CD14-positive monocyte (primary cell): ENCODE data around the gene HOGA1. TPM values are rescaled to one million over a fixed set of nuclear protein-coding genes. Genes with fewer than 3 reads are reported as not detected.
"Not testable (repeated sequence)": the region's sequence is repeated elsewhere in the genome, so short reads cannot be mapped to it uniquely, and the experiment has no call there.

Experiments
- DNase-seq, 3 donors: peaks; one replicate each; pipeline ENCODE4 v3.0.0-alpha.2; 2011 to 2022
- H2AFZ ChIP-seq: 2 replicates; pipeline ENCODE4 v1.6.0; 2012; ENCODE audit warnings: mild to moderate bottlenecking, low read depth, low read length, inconsistent platforms; ENCODE audit not compliant: insufficient read depth, poor library complexity, severe bottlenecking
- H3K27ac ChIP-seq, 2 donors: 1 replicate in 1 of 2; 2 replicates in 1 of 2; pipeline ENCODE4 v1.5.1; 2012 to 2013; ENCODE audit warnings: low read length in 2 of 2, control low read depth in 1 of 2, inconsistent platforms in 1 of 2, low read depth in 1 of 2, mild to moderate bottlenecking in 1 of 2
- H3K27me3 ChIP-seq, 2 donors: one replicate each; pipeline versions ENCODE4 v1.6.0 to v1.6.1; 2011 to 2013; ENCODE audit warnings: low read length in 2 of 2; ENCODE audit not compliant: control insufficient read depth in 2 of 2, insufficient read depth in 2 of 2
- H3K36me3 ChIP-seq, 2 donors: replicated peaks in 1 of 2; 1 replicate in 1 of 2; 2 replicates in 1 of 2; pipeline versions ENCODE4 v1.5.1 to v1.6.1; 2012 to 2013; ENCODE audit warnings: low read length in 2 of 2, control low read depth in 1 of 2, inconsistent platforms in 1 of 2, mild to moderate bottlenecking in 1 of 2; ENCODE audit not compliant: insufficient read depth in 2 of 2, control insufficient read depth in 1 of 2
- H3K4me1 ChIP-seq, 2 donors: 1 replicate in 1 of 2; 2 replicates in 1 of 2; pipeline versions ENCODE4 v1.5.1 to v1.6.1; 2012 to 2013; ENCODE audit warnings: low read length in 2 of 2, control low read depth in 1 of 2, inconsistent platforms in 1 of 2, mild to moderate bottlenecking in 1 of 2, moderate library complexity in 1 of 2; ENCODE audit not compliant: insufficient read depth in 2 of 2, control insufficient read depth in 1 of 2
- H3K4me2 ChIP-seq: replicated peaks from 2 replicates; pipeline ENCODE3; 2012; ENCODE audit warnings: low read length, moderate library complexity, mild to moderate bottlenecking; ENCODE audit not compliant: poor library complexity, severe bottlenecking; ENCODE audit errors: extremely low read depth
- H3K4me3 ChIP-seq, 3 experiments: fragments of 200-600 bp in 1 of 3; sonication (generic) in 1 of 3; replicated peaks in 1 of 3; 1 replicate in 2 of 3; 2 replicates in 1 of 3; pipeline ENCODE4 v1.5.1; 2011 to 2013; ENCODE audit warnings: low read length in 3 of 3, mild to moderate bottlenecking in 3 of 3, control low read depth in 2 of 3, low read depth in 2 of 3, inconsistent platforms in 1 of 3, moderate library complexity in 1 of 3
- H3K79me2 ChIP-seq: 2 replicates; pipeline ENCODE4 v1.6.0; 2012; ENCODE audit warnings: mild to moderate bottlenecking, control low read depth, inconsistent platforms, low read length, moderate library complexity; ENCODE audit not compliant: insufficient read depth
- H3K9ac ChIP-seq: 2 replicates; pipeline ENCODE4 v1.6.0; 2017; ENCODE audit warnings: low read length, mild to moderate bottlenecking; ENCODE audit not compliant: insufficient read depth, poor library complexity, severe bottlenecking
- H3K9me3 ChIP-seq, 2 donors: replicated peaks in 1 of 2; 1 replicate in 1 of 2; 2 replicates in 1 of 2; pipeline versions ENCODE4 v1.5.1 to v1.6.1; 2012 to 2013; ENCODE audit warnings: low read length in 2 of 2, control low read depth in 1 of 2; ENCODE audit not compliant: control insufficient read depth in 1 of 2, insufficient read depth in 1 of 2
- H4K20me1 ChIP-seq: 2 replicates; pipeline ENCODE4 v1.6.0; 2012; ENCODE audit warnings: mild to moderate bottlenecking, low read length, control low read depth, moderate library complexity; ENCODE audit not compliant: insufficient read depth
- H3K27ac Mint-ChIP-seq, 7 donors: one replicate each; pipeline ENCODE4 v1.8.0; 2020; ENCODE audit warnings: mild to moderate bottlenecking in 7 of 7, mixed read lengths in 7 of 7, moderate library complexity in 6 of 7, inconsistent platforms in 2 of 7
- H3K27me3 Mint-ChIP-seq, 3 donors: one replicate each; pipeline ENCODE4 v1.8.0; 2021 to 2022; ENCODE audit warnings: low read depth in 3 of 3, mild to moderate bottlenecking in 3 of 3, mixed read lengths in 3 of 3, moderate library complexity in 3 of 3, inconsistent platforms in 1 of 3
- H3K36me3 Mint-ChIP-seq, 2 donors: one replicate each; pipeline ENCODE4 v1.8.0; 2020; ENCODE audit warnings: mixed read lengths in 2 of 2, inconsistent platforms in 1 of 2, mild to moderate bottlenecking in 1 of 2
- H3K4me1 Mint-ChIP-seq: one replicate; pipeline ENCODE4 v1.8.0; 2020; ENCODE audit warnings: mild to moderate bottlenecking, mixed read lengths
- H3K4me3 Mint-ChIP-seq, 2 donors: one replicate each; pipeline ENCODE4 v1.8.0; 2020; ENCODE audit warnings: mild to moderate bottlenecking in 2 of 2, mixed read lengths in 2 of 2, moderate library complexity in 1 of 2
- H3K9me3 Mint-ChIP-seq, 7 donors: one replicate each; pipeline ENCODE4 v1.8.0; 2020 to 2022; ENCODE audit warnings: mixed read lengths in 7 of 7, mild to moderate bottlenecking in 6 of 7, moderate library complexity in 6 of 7, inconsistent platforms in 2 of 7
- WGBS: methylation state at CpG from one replicate; pipeline ENCODE4 v1.1.5; 2013; ENCODE audit warnings: missing lambda C conversion rate; ENCODE audit not compliant: insufficient coverage; 5-methylcytosine and 5-hydroxymethylcytosine counted together
- intact Hi-C, 2 donors: fragments of 100-400 bp; cut with micrococcal nuclease; formaldehyde crosslinking; loops; one replicate each; pipeline versions ENCODE4 v1.15.0 to v1.15.1; 2023
- polyA plus RNA-seq, 3 donors: library from polyadenylated mRNA; depleted of rRNA in 1 of 3; unstranded in 2 of 3; stranded (reverse) in 1 of 3; fragments of 300-500 nt in 2 of 3; fragments of >200 nt in 1 of 3; fragmentation: Illumina TruSeq in 2 of 3; gene quantifications; 1 replicate in 2 of 3; 2 replicates in 1 of 3; pipeline ENCODE4 v1.2.3, GENCODE V29; 2012 to 2021
- TF ChIP-seq, protein P1 (sequence below): fragments of 200-600 bp; IDR thresholded peaks from one replicate; pipeline ENCODE4 v1.8.0; 2022; ENCODE audit warnings: antibody characterized with exemption, mild to moderate bottlenecking

Gene HOGA1
- polyA plus RNA-seq, 3 donors = not detected

DNA sequence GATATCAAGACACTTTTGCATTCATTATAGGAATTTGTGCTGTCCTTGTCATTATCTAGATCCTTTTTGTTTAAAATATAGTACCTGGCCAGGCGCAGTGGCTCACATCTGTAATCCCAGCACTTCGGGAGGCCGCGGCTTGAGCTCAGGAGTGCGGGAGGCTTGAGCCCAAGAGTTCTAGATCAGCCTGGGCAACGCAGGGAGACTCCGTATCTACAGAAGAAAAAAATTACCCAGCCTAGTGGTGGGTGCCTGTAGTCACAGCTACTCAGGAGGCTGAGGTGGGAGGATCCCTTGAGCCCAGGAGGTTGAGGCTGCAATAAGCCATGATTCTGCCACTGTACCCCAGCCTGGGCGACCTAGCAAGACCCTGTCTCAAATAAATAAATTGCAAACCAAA lies 49.7 kb downstream of the HOGA1 start:
- no peaks in the 10 kb centered on the region for H3K9me3 Mint-ChIP-seq
- peaks cover 11 to 12% of the 10 kb centered on the region in 2 donors for H3K4me1 ChIP-seq
- H3K4me1 Mint-ChIP-seq = peaks cover 15% of the 10 kb centered on the region
- peak overlapping the region; percentile 95 to 99 for H3K4me3 Mint-ChIP-seq
- no peaks in the 10 kb centered on the region for H4K20me1 ChIP-seq
- DNase-seq = no peak
- intact Hi-C loops = loop anchor here in 1 of 2 donors (5.0 kb wide), 1 partner anchor 132 kb away; no protein-coding TSS in a partner anchor
- peak overlapping the region in 2 of 7 donors; percentile 72 for H3K27ac Mint-ChIP-seq
- 97% methylated on average over 6 of the region's 8 CpGs for WGBS
- peak overlapping the region; percentile 98 for H2AFZ ChIP-seq
- no peaks in the 10 kb centered on the region for H3K36me3 Mint-ChIP-seq
- H3K4me3 ChIP-seq = peak overlapping the region; percentile 65 to 83 (median 74)
- no peaks in the 10 kb centered on the region for H3K9me3 ChIP-seq
- H3K27me3 Mint-ChIP-seq = peaks cover 2 to 6% (median 5%) of the 10 kb centered on the region in 3 donors
- H3K9ac ChIP-seq = no peak overlapping the region
- no peaks in the 10 kb centered on the region for H3K79me2 ChIP-seq
- no peaks in the 10 kb centered on the region for H3K27me3 ChIP-seq
- H3K4me2 ChIP-seq = peak overlapping the region; percentile 90
- no peaks in the 10 kb centered on the region for H3K36me3 ChIP-seq
- no peak overlapping the region for H3K27ac ChIP-seq
- TF ChIP-seq, protein P1, sequence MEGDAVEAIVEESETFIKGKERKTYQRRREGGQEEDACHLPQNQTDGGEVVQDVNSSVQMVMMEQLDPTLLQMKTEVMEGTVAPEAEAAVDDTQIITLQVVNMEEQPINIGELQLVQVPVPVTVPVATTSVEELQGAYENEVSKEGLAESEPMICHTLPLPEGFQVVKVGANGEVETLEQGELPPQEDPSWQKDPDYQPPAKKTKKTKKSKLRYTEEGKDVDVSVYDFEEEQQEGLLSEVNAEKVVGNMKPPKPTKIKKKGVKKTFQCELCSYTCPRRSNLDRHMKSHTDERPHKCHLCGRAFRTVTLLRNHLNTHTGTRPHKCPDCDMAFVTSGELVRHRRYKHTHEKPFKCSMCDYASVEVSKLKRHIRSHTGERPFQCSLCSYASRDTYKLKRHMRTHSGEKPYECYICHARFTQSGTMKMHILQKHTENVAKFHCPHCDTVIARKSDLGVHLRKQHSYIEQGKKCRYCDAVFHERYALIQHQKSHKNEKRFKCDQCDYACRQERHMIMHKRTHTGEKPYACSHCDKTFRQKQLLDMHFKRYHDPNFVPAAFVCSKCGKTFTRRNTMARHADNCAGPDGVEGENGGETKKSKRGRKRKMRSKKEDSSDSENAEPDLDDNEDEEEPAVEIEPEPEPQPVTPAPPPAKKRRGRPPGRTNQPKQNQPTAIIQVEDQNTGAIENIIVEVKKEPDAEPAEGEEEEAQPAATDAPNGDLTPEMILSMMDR = peak; percentile 23

DNA sequence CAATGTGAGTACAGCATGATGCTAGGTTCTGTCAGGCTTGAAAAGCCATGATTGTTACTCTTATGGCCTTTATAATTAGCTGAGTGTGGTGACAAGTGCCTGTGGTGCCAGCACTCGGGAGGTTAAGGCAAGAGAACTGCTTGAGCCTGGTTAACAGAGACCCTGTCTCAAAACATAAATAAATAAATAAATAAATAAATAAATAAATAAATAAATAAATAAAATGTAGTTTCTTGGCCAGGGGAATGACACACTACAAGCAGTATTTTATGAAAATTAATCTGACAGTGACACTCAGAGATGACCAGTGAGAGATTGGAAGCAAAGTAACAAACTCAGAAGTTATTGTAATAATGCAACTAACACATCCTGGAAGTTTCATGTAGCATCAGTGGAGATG lies 51.4 kb downstream of the HOGA1 start:
- Mint-ChIP-seq H3K27ac (no peak overlapping the region), H3K9me3 (no peaks in the 10 kb centered on the region), H3K27me3 (peaks cover 2 to 6% (median 5%) of the 10 kb centered on the region in 3 donors), H3K36me3 (no peaks in the 10 kb centered on the region), H3K4me3 (no peak overlapping the region), H3K4me1 (peaks cover 19% of the 10 kb centered on the region)
- H3K9ac ChIP-seq = no peak overlapping the region
- TF ChIP-seq, protein P1 = no peak
- WGBS = no CpG with 5 or more reads among the region's 1 CpG
- no peaks in the 10 kb centered on the region for H3K27me3 ChIP-seq
- no peak for DNase-seq
- H4K20me1 ChIP-seq = no peaks in the 10 kb centered on the region
- no peak overlapping the region for H3K27ac ChIP-seq
- peaks cover 15 to 18% of the 10 kb centered on the region in 2 donors for H3K4me1 ChIP-seq
- H3K4me2 ChIP-seq = no peak overlapping the region
- H3K9me3 ChIP-seq = no peaks in the 10 kb centered on the region
- no peaks in the 10 kb centered on the region for H3K36me3 ChIP-seq
- H3K4me3 ChIP-seq = no peak overlapping the region
- intact Hi-C loops = no loop called here
- H2AFZ ChIP-seq = no peak overlapping the region
- H3K79me2 ChIP-seq = no peaks in the 10 kb centered on the region

DNA sequence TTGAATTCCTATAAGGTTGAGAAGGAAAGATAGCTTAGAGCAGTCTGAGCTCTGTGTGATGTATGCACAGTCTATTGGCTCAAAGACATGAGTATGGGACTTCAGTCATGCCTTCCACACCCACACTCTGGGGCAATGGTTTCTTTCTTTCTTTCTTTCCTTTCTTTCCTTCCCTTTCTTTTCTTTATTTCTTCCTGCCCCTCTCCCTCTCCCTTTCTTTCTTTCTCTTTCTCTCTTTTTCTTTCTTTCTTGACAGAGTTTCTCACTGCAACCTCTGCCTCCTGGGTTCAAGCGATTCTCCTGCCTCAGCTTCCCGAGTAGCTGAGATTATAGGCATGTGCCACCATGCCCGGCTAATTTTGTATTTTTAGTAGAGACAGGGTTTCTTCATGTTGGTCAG lies 54.9 kb downstream of the HOGA1 start:
- H3K9me3 ChIP-seq, intact Hi-C loops, H3K27me3 Mint-ChIP-seq, H3K9ac ChIP-seq, H3K9me3 Mint-ChIP-seq, H3K27ac Mint-ChIP-seq, H3K4me2 ChIP-seq, H3K27ac ChIP-seq, H3K4me3 ChIP-seq, H3K27me3 ChIP-seq, H2AFZ ChIP-seq, DNase-seq, H3K4me3 Mint-ChIP-seq: not testable (repeated sequence)
- Histone ChIP-seq H4K20me1 (peaks cover 15% of the 10 kb centered on the region), H3K36me3 (peaks cover 3 to 11% of the 10 kb centered on the region in 2 donors), H3K79me2 (peaks cover 20% of the 10 kb centered on the region), H3K4me1 (peaks cover 12 to 17% of the 10 kb centered on the region in 2 donors)
- Mint-ChIP-seq H3K36me3 (peaks cover 13 to 15% of the 10 kb centered on the region in 2 donors), H3K4me1 (peaks cover 19% of the 10 kb centered on the region)
- WGBS = no CpG with 5 or more reads among the region's 3 CpGs
